Measurements from ENCODE around the gene TRIM67.

The TRIM67 gene

DNA sequence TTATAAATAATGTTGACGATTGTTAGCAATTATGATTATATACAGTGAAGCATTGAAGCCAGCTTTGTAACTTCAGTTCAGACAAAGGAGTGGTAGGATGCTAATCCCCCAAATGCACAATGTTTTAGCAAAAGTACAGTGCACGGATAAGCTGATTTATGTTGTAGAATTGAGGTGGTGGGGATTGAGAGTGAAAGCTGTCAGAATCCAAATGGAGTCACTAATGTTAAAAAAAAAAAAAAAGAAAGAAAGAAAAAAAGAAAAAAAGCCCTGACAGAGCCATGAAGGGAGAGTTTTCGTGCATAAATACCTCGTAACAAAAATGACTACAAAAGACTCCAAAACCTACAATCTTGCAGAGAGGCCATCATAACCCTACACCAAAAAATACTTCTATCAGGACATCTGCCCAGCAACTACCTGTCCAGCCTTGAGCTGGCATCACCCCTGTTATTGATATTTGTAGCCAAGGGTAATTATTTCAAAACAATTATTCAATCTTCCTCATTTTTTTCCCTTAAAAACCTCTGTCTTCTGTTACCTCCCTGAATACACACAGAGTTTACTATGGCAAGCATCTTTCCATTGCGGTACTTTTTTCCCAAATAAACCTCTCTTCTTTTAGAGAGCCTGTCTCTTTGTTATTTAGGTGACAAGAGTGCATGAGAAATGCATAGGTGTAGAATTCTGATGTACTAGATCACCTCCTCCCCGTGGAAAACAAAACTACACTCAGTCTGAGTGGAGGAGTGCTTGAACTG, 2.5 kb upstream of the TRIM67 start:
- no peak for DNase-seq

- no peak for DNase-seq
These were observed 1.7 kb upstream of the TRIM67 start for GRCh38 chr1:231159963-231160761.

DNA sequence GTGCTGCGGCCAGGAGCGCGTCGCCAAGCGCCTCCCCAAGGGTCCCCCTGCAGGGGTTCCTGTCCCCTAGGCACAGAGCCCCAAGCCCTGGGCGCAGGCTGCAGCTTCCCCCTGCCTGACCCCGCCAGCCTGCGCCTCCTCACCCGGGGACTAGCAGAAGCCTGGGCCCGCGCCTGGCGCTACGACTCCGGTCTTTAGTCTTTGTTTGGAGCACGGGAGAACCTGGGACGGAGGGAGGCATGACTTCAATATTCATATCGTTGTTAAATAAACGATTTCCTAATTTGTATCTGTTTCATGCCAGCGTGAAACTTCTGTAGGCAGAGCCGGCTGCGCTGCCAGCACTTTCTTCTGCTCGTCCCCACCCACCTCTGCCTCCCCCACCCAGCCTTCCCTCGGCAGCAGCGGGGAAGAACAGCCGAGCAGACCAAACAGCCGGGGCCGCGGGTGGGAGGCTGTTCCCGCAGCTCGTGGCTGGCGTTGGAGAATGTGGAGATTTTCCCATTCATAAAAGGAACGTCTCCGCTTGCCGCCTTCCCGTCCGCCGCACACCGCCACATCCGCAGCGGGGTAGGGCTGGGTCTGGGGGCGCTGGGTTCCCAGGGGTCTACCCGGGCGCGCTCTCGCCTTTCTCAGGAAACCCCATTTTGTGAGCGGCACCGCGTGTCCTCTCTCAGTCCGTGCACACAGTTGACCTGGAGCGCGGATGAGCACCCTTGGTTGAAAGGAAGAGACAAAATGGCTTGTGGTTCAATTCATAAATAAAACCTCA, 777 bp upstream of the TRIM67 start:
- DNase-seq, result no peak

GRCh38 chr1:231162297-231162969, 575 bp downstream of the TRIM67 start:
- no peak for DNase-seq

DNA sequence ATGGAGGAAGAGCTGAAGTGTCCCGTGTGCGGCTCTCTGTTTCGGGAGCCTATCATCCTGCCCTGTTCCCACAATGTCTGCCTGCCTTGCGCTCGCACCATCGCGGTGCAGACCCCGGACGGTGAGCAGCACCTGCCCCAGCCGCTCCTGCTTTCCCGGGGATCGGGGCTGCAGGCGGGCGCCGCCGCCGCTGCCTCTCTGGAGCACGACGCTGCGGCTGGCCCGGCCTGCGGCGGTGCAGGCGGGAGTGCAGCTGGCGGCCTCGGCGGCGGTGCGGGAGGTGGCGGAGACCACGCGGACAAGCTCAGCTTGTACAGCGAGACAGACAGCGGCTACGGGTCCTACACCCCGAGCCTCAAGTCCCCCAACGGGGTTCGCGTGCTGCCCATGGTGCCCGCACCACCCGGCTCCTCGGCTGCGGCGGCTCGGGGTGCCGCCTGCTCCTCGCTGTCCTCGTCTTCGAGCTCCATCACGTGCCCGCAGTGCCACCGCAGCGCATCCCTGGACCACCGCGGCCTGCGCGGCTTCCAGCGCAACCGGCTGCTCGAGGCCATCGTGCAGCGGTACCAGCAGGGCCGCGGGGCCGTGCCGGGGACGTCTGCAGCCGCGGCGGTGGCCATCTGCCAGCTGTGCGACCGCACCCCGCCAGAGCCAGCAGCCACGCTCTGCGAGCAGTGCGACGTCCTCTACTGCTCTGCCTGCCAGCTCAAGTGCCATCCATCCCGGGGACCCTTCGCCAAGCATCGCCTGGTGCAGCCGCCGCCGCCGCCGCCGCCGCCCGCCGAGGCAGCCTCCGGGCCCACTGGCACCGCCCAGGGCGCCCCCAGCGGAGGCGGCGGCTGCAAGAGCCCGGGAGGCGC, 1.3 kb downstream of the TRIM67 start:
- no peak for DNase-seq

DNA sequence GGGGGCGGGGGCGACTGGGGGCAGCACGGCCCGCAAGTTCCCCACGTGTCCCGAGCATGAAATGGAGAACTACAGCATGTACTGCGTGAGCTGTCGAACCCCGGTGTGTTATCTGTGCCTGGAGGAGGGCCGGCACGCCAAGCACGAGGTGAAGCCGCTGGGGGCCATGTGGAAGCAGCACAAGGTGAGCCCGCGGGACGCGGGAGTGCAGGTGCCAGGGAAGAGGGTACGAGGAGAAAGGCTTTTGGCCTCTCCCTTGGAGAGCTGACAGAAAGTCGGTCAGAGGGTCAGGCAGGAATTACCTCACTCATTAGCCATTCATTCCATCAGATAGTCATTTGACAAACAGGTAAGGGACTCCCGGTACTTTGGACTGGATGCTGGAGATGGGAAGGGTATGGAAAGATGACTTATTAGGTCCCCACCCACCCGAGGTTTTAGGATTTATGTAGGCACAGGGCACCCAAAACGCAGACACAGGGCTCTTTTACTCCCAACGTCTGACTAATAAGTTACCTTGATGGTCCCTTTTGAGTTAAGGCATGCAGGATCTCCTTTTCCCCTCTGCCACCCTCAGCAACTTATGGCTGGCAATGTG, 2.1 kb downstream of the TRIM67 start:
- no peak for DNase-seq

DNA sequence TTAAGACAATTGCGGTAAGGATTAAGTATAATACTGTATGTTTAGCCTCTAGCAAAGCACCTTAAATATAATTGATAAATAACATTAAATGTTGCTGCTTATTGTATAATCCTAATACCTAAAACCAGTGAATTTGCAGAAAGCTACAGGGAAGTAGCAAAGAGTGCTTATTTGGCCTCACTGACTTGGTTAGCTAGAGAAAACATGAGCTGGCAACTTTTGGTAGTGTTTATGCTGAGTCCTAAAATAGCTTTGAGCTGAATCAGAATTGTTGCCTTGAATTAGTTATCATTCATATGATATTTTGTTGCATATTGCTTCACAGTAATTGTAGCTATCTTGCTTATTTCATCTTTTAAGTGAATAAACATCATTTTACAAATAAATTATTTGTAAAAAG, 3.5 kb downstream of the TRIM67 start:
- DNase-seq, result no peak

- DNase-seq, result no peak
These were observed 4.5 kb downstream of the TRIM67 start for GRCh38 chr1:231166398-231166797.

DNA sequence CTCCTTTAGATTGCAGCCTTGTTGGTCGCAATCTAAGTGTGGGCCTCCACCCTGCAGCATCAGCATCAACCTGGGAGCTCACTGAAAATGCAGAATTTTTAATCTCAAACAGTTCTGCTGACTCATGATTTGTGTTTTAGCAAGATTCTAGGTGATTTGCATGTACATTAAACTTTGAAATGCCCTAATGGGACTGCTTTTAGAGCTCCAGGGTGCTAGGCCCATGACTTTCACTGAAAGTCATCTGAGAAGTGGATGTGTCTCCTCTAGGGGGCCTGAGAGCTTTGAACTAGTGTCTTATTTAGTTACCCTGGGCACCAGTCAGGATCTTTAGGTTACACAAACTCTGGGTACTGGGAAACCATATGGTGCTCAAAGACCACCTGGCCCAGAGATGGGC, 9.0 kb downstream of the TRIM67 start:
- no peak for DNase-seq

- no peak for DNase-seq
These were observed 9.9 kb downstream of the TRIM67 start for GRCh38 chr1:231171623-231172197.

DNA sequence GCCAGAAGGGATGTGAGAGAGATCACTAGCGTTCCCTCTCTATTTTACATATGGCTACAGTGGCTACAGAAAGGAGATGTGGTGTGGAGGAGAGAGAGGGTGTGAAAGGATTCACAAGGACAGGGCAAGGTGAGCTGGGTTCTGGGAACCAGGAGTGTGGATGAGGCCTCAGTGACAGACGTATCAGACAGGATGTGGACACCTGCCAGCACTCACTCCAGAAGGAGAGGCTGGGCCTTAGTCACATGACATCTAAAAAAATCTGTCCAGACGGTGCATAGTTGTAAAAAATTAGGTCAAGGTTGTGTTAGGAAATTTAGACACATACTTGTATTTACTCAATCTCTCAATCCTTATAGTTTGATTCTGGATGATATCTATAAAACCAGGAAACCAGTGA, 10.6 kb downstream of the TRIM67 start:
- no peak for DNase-seq

DNA sequence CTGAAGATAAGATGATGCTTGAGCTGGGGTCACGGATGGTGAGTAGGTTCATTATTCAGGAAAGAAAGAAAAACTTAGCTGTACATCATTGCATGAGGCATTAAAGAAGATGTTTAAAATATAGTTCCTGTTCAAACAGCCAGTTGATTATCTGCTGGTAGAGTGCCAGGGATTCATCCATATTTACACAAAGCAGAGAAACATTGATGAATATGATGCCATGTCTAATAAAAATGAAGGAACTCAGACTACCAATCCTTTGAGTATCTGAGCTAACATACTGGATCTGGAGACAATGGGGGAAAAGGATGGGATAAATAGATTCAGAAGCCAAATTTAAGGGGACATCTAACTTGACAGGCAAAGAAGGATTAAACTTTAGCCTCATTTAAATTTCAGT, 14.6 kb downstream of the TRIM67 start:
- DNase-seq, result no peak

GRCh38 chr1:231177226-231177625, 15.4 kb downstream of the TRIM67 start:
- DNase-seq, result no peak

- DNase-seq, result no peak
These were observed 16.1 kb downstream of the TRIM67 start for GRCh38 chr1:231177936-231178335.

DNA sequence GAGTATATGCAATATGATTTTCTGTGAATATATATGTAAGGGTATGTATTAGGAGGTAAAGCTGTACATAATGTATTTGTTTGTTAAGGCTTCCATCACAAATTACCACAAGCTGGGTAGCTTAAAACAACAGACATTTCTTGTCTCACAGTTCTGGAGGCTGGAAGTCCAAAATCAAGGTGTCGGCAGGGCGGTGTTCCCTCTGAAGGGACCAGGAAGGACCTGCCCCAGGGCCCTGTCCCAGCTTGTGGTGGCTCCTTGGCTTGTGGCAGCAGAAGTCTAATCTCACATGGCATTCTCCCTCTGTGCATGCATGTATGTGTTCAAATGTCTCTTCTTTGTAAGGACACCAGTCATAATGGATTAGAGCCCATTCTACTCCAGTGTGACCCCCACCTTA, 17.1 kb downstream of the TRIM67 start:
- no peak for DNase-seq

DNA sequence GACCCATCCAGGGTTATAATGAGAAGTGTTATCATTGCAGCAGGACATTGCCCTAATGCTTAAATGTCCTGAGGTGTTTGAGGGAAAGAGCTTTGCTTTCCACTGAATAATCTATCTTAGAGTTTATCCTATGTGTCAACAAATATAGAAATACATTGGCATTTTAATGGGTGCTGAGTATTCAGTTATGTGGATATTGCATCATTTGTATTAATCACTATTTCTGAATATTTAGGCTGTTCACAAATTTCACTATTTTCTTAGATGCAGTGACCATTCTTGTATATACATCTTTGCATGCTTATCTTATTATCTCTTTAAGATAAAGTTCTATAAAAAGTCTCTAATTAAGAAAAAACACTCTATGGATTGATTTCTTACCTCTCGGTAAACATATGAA, 18.2 kb downstream of the TRIM67 start:
- no peak for DNase-seq

GRCh38 chr1:231181271-231181670, 19.4 kb downstream of the TRIM67 start:
- no peak for DNase-seq

- DNase-seq, result no peak
These were observed 20.5 kb downstream of the TRIM67 start for GRCh38 chr1:231182317-231182716.

DNA sequence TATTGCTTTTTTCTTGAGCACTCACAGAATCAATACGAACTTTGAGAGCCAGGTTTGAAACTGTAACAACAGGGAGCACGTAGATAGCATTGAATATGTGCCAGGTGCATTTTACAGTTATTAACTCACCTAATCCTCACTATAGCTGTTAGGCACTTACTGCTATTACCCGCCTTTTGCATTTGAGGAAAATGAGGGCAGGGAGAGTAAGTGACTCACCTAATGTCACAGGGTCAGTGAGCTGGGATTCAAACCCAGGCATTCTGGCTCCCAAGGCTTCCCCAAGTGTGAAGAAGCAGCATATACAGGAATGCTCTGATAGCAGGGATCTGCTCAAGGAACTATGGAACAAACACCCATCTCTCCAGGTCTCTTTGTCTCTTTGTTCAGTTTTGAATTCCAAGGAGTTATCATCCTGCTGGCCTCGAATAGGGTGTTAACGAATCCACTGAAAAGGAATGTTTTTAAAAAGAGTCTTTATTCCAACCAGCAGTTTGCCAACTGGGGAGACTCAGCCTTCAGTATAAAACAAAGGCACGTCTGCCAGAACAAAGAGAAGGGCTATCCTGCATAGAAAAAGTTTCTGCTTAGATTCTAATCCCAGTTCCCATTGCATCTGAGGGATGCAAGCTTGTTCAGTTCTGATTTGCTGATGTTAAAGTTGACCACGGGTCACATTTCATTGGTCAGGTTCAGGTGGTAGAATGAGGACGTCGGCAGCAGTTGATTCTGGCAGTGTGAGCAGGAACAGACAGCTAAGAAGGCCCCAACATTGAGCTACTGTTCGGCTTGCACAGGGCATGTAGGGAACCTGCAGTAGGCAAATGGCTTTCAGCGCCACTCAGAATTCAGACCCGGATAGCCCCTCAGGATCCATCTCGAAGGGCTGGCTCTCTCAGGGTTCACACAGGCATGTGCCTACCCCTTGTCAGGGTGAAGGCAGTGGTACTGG, 22.1 kb downstream of the TRIM67 start:
- no peak for DNase-seq

- no peak for DNase-seq
These were observed 23.0 kb downstream of the TRIM67 start for GRCh38 chr1:231184891-231185290.
